ENCODE data around the gene SERPINB1. TPM values are rescaled to one million over a fixed set of nuclear protein-coding genes. Genes with fewer than 3 reads are reported as not detected.

SERPINB1 gene
- 17.7 and 22.4 TPM in 2 replicates for polyA plus RNA-seq (2011; rRNA removed)
- 7.1 and 8.9 TPM in 2 replicates for polyA minus RNA-seq (2011; rRNA and poly(A)+ RNA removed)

DNA sequence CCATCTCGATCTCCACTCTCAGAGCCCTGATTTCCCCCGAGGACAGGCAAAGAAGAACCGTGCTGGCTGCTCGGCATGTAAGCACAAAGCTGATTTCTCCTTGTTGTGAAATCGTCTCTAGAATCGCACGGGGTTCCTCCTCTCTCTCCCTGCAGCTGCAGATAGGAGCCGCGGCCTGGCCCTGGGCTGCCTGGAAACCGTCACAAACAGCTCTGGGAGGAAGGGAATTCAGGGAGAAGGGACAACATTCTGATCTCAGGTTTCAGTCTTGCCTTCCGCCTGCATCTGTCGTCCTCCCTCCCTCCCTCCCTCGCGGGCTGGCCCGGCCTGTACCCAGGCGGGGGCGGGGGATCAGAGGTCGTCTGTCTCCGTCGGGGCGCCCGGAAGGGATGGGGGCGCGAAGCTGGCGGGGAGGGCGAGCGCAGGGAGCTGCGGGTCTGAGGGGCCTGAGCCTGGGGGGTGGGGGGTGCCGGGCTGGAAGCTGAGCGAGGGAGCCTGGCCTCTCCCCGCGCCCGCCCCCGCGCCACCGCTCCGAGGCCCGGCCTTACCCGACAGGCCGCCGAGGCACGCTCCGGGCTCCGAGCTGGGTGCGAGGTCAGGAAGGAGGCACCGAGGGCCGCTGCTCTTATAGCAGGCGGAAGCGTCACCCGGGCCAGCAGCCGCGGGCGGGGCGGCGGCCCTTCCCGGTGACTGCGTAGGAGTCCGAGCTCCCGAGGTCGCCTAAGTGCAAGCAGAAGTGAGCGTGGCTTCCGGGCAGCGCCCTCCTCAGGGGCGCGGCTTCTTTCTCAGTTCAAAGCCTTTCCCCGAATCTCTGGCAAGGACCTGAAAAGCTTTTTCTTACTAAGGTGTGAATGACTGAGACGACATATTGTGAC is at the start of gene SERPINB1:
SERPINB1 (minus strand) TSS at position 600 of the 875 bp plus-strand sequence. CDS start 1,277 bp downstream, outside the sequence.
- DNase-seq (ENCODE audit: low read depth, low spot score), result peak; percentile 91
- TF ChIP-seq, protein P1, sequence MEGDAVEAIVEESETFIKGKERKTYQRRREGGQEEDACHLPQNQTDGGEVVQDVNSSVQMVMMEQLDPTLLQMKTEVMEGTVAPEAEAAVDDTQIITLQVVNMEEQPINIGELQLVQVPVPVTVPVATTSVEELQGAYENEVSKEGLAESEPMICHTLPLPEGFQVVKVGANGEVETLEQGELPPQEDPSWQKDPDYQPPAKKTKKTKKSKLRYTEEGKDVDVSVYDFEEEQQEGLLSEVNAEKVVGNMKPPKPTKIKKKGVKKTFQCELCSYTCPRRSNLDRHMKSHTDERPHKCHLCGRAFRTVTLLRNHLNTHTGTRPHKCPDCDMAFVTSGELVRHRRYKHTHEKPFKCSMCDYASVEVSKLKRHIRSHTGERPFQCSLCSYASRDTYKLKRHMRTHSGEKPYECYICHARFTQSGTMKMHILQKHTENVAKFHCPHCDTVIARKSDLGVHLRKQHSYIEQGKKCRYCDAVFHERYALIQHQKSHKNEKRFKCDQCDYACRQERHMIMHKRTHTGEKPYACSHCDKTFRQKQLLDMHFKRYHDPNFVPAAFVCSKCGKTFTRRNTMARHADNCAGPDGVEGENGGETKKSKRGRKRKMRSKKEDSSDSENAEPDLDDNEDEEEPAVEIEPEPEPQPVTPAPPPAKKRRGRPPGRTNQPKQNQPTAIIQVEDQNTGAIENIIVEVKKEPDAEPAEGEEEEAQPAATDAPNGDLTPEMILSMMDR (IDR thresholded peaks at IDR 0.05; ENCODE audit: low read depth, low read length), result peak; percentile 20; the same call in 1 of the 2 replicates
- CTCF ChIA-PET, result interaction anchor here (0.6 to 3.1 kb wide), 8 partner anchors 9 to 111 kb away, joined by 3 to 30 read pairs (median 4); partner anchors contain the start of gene WRNIP1
- Histone ChIP-seq H3K4me3 (ENCODE audit: low read depth, low read length) (peak within 1 kb of the TSS; percentile 60), H3K27ac (ENCODE audit: low read depth, low read length) (peak within 1 kb of the TSS; percentile 93), H3K9me3 (ENCODE audit: control insufficient read depth, insufficient read depth, low read length) (no peaks in the 10 kb centered on the region; the same call in 1 of the 2 replicates), H3K27me3 (ENCODE audit: control insufficient read depth, insufficient read depth, low read length) (no peaks in the 10 kb centered on the region)
- POLR2A ChIA-PET, result interaction anchor here (0.6 to 3.1 kb wide), 9 partner anchors 9 to 148 kb away, joined by 3 to 26 read pairs (median 6); partner anchors contain the start of gene WRNIP1

DNA sequence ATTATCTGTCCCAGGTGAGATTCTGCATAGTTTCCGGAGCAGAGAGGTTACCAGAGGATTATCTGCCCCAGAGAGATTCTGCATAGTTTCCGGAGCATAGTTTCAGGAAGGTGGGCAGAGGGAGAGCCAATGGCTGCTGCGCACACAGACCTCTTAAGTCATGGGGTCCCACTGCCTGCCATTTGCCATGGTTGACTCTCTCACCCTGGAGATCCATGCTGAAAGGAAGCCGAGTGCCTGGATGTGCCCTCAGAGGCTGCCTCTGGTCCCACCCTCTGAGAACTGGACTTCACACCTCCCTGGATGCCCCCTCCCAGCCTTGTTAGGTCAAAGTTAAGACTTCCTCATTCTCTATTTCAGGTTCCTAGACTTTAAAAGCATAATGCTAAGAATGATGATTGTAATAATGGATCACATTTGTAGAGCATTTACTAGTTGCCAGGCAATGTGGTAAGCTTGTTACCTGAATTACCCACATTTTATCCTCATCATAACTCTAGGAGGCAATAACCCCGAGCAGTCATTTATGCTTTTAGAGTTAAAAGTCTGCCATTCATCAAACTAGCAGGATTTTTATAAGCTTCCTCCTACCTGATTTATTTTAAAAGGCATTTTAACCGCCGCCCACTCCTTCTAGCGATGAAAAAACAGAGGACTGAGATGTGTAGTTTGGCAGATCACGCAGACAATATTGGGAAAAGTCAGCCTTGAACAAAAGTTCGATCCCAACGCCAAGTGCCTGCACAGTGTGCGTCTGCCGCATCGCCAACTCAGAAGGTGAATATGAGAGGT is 49.5 kb upstream of the SERPINB1 start:
- no peak overlapping the region for H3K4me3 ChIP-seq (ENCODE audit: low read depth, low read length)
- ChIA-PET POLR2A (interaction anchor here (0.6 kb wide), 1 partner anchor 100 kb away, joined by 6 read pairs; no protein-coding TSS in a partner anchor), CTCF (interaction anchor here (0.5 to 1.4 kb wide), 2 partner anchors 40 to 44 kb away, joined by 3 read pairs; no protein-coding TSS in a partner anchor)
- H3K27me3 ChIP-seq (ENCODE audit: control insufficient read depth, insufficient read depth, low read length), result peaks cover 2% of the 10 kb centered on the region
- H3K9me3 ChIP-seq (ENCODE audit: control insufficient read depth, insufficient read depth, low read length), result no peaks in the 10 kb centered on the region
- no peak overlapping the region for H3K27ac ChIP-seq (ENCODE audit: low read depth, low read length)
- TF ChIP-seq, protein P1 (IDR thresholded peaks at IDR 0.05; ENCODE audit: low read depth, low read length), result no peak
- no peak for DNase-seq (ENCODE audit: low read depth, low spot score)

DNA sequence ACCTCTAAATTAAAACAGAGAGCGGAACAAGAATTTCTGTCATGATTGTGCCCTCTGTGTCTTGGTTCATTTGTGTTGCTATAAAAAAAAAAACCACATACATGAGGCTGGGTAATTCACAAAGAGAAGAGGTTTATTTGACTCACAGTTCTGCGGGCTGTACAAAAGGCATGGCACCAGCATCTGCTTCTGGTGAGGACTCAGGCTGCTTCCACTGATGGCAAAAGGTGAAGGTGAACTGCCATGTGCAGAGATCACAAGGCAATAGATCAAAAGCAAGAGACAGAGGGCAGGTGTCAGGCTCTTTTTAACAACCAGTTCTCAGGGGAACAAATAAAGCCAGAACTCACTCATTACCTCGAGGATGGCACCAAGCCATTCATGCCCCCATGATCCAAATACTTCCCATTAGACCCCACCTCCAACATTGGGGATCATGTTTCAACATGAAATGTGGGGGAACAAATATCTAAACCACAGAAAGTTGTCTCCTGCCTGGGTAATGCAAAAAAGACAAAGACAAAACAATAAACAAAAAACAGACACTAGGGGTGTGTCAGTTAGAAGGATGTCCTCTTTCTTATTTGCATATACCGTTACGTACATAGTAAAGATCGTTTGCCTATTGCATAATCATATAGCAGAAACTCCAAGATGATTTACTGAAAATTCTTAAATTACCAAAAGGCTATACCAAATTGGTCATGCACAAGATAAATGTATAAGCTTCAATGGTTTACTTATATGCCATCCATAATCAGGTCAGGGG is 44.5 kb upstream of the SERPINB1 start:
- no peaks in the 10 kb centered on the region for H3K9me3 ChIP-seq (ENCODE audit: control insufficient read depth, insufficient read depth, low read length)
- no peak overlapping the region for H3K4me3 ChIP-seq (ENCODE audit: low read depth, low read length)
- CTCF ChIA-PET, result no interaction called here
- TF ChIP-seq, protein P1 (IDR thresholded peaks at IDR 0.05; ENCODE audit: low read depth, low read length), result no peak
- H3K27me3 ChIP-seq (ENCODE audit: control insufficient read depth, insufficient read depth, low read length), result peaks cover 8% of the 10 kb centered on the region
- no peak overlapping the region for H3K27ac ChIP-seq (ENCODE audit: low read depth, low read length)
- POLR2A ChIA-PET, result no interaction called here
- DNase-seq (ENCODE audit: low read depth, low spot score), result no peak

DNA sequence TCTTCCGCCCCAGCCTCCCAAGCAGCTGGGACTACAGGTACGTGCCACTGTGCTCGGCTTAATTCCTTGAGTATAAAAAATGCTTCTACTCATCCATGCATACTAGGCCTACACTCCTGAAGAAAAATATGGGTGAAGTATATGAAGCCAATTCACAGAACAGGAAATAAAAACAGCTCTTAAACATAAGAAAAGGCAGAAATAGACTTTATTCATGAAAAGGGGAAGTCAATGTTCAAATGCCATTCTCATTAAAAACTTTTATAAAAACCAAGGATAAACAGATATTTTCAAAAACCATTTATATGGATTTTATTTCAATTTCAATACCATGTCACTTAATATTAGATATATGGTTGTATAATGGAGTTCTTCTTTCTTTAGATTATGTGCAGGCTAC is 43.1 kb upstream of the SERPINB1 start:
- CTCF ChIA-PET, result no interaction called here
- Histone ChIP-seq H3K27ac (ENCODE audit: low read depth, low read length) (no peak overlapping the region), H3K9me3 (ENCODE audit: control insufficient read depth, insufficient read depth, low read length) (no peaks in the 10 kb centered on the region), H3K27me3 (ENCODE audit: control insufficient read depth, insufficient read depth, low read length) (peaks cover 8% of the 10 kb centered on the region), H3K4me3 (ENCODE audit: low read depth, low read length) (no peak overlapping the region)
- TF ChIP-seq, protein P1 (IDR thresholded peaks at IDR 0.05; ENCODE audit: low read depth, low read length), result no peak
- POLR2A ChIA-PET, result interaction anchor here (0.6 kb wide), 1 partner anchor 30 kb away, joined by 3 read pairs; no protein-coding TSS in a partner anchor
- no peak for DNase-seq (ENCODE audit: low read depth, low spot score)

Data from AG04450 (cell line).